IPS-NIHi7 (cell line): ENCODE results near the gene AARS2.

ENCODE experiments used
- DNase-seq: peaks from one replicate; pipeline ENCODE4 v3.0.0; 2012; ENCODE audit warnings: mixed read lengths; ENCODE audit errors: extremely low spot score

The AARS2 gene

DNA sequence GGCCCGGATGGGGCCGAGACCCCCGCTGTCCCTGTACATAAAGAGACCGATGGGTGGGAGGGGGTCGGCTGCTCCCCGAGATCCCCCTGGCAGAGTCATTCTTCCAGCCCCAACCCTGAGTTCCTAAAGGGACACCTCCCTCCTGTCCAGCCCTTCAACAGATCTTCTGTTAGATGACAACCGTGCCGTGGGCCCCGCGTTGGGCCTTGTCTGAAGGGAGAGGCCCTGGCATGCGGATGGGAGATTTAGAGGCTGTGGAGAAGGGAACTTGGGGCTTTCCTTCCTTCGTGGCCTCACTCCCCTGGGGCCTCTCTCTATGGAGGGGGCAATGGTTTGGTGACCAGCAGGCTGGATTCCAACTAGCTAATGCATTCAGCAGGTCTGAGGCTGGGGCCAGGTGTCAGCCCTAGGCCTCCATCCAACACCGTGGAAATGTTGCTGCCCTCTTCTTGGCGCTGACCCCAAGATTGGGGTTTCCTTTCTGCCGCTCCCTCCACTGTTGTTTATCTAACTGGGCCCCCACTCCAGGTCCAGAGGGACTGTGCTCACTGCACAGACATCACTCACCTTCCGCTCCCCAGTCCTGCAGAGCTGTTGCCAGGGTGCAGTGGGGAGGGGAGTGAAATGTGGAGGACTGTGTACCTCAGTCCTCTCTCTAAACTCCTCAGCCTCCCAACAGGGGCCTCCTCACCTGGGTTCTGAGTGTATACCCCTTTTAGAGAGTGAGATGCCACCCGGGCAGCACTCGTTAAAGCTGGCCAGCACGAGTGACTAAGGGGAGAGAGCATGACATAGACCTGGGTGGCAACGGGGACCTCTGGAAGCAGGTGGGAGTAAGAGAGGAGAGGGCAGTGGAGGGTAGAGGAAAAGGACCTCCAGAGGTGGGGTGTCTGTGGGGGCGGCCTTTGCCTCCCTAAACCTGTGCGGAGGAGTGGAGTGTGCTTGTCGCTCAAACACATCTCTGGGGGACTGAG lies 36.2 kb downstream of the AARS2 start:
- DNase-seq, result no peak

DNA sequence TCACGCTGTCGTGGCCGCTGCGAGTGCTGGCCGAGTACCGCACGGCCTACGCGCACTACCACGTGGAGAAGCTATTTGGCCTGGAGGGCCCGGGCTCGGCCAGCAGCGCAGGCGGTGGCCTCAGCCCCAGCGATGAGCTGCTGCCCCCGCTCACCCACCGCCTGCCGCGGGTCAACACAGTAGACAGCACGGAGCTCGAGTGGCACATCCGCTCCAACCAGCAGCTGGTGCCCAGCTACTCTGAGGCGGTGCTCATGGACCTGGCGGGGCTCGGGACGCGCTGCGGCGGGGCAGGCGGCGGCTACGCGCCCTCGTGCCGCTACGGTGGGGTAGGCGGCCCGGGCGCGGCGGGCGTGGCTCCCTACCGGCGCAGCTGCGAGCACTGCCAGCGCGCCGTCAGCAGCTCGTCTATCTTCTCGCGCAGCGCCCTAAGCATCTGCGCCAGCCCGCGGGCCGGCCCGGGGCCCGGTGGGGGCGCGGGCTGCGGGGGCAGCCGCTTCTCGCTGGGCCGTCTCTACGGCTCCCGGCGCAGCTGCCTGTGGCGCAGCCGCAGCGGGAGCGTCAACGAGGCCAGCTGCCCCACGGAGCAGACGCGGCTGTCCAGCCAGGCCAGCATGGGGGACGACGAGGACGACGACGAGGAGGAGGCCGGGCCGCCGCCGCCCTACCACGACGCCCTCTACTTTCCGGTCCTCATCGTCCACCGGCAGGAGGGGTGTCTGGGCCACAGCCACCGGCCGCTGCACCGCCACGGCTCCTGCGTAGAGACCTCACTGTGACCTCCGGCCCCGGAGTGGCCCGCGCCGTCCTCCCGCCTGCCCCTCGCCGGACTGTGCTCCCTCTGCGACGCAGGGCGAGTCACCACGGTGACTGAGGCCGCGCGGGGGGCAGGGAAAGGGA lies 37.1 kb downstream of the AARS2 start:
- peak; percentile 62 for DNase-seq

DNA sequence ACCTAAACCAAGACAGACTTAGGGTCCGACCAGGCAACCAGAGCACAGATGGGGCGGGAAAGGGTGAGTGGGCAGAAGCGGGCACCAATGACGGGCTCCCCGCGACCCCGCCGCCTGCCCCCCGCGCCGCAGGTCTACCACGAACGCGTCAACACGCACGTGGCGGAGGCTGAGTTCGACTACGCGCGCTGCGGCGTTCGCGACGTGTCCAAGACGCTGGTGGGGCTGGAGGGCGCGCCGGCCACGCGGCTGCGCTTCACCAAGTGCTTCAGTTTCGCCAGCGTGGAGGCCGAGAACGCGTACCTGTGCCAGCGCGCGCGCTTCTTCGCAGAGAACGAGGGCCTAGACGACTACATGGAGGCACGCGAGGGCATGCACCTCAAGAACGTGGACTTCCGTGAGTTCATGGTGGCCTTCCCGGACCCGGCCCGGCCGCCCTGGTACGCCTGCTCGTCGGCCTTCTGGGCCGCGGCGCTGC lies 37.8 kb downstream of the AARS2 start:
- DNase-seq, result no peak

GRCh38 chr6:44273617-44274016 lies 39.5 kb downstream of the AARS2 start:
- no peak for DNase-seq

DNA sequence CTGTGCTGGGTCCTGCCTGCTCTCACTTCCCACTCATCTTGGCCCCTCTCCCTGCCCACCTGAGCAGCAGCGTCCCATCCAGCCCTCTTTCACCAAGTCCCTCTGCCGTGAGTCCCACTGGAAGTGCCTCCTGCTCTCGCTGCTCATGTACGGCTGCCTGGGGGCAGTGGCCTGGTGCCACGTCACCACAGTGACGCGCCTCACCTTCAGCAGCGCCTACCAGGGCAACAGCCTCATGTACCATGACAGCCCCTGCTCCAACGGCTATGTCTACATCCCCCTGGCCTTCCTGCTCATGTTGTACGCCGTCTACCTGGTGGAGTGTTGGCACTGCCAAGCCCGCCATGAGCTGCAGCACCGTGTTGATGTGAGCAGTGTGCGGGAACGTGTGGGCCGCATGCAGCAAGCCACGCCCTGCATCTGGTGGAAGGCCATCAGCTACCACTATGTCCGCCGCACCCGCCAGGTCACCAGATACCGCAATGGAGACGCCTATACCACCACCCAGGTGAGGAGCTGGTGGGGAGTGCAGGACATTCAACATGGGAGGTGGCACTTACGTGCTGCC lies 40.1 kb downstream of the AARS2 start:
- no peak for DNase-seq

DNA sequence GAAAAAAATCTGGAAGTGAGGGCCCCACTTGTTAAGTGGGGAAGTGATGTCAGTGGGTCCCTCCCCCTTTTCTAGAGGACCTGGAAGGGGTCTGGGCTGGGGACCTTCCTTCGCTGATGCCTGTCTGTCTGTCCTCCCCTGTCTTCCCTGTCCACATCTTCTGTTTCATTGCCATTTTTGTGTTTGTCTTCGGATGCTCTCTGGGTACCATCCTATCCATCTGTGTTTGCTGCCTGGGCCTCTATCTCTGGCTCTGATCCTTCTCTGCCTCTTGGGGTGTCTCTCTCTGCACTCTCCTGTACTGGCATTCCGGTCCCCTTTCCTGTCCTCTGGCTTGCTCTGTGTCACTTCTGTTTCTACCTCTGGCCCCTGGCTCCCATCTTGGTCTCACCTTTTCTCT lies 40.6 kb downstream of the AARS2 start:
- DNase-seq, result no peak

GRCh38 chr6:44271914-44272313 lies 41.2 kb downstream of the AARS2 start:
- DNase-seq, result no peak

- DNase-seq, result no peak
Measured at GRCh38 chr6:44271406-44271723, 41.8 kb downstream of the AARS2 start.

- peak; percentile 79 for DNase-seq
Measured at GRCh38 chr6:44270526-44271405, 42.4 kb downstream of the AARS2 start.

- no peak for DNase-seq
Measured at GRCh38 chr6:44269921-44270525, 43.1 kb downstream of the AARS2 start, which contains the start of gene TMEM151B. TSS of gene TMEM151B (plus strand) at chr6:44270450. CDS start at chr6:44270743, 293 bp downstream.

DNA sequence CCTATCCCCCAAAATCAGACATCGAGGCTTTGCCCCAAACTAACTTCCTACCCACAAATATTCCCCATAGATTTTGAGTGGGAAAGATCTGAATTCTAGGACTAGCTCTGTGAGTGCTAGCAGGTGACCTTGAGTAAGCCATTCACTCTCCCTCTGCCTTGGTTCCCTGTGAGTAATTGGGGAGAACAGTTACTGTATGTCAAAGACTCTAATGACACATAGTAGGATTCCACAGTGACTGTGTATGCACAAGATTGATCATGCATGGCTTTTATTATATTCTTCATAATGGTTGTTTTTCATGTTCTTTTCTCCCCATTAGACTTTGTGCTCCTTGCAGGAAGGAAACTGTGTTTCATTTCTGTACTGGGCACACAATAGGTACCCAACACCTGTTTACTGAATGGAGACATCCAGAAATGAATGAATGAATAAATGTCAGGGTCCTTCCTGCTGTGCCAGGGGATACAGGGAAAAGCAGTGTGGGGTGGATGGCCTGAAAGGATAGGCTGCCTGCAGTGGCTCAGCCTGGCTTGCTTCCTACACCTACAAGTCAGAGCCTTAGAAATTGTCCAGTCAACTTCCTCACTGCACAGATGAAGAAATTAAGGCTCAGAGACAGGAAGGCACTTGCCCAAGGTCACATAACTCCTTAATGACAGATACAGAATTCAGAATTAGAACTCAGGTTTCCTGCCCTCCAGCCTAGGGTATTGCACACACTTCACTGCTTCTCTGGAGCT lies 43.8 kb downstream of the AARS2 start:
- DNase-seq, result no peak

GRCh38 chr6:44268095-44268628 lies 45.0 kb downstream of the AARS2 start:
- peak; percentile 79 for DNase-seq

- no peak for DNase-seq
Measured at GRCh38 chr6:44267252-44267651, 45.9 kb downstream of the AARS2 start.

DNA sequence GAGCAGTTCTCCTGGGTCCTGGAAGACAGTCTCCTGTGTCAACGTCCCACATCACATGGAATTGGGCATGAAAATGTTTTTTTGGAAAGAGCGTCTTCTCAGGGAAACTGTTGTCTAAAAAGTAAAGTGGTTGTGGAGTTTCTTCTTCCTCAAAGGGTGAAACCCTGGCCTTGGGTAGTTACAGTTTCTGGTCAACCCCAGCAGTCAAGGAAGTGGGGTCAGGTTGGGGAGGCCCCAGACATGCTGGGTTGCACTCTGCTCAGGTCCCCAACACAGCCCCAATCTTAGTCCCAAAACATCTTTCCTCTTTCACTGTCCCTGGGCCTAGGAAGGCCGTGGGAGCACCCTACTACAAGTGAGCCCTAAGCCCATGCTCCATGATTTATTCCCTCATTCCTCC lies 46.8 kb downstream of the AARS2 start:
- no peak for DNase-seq

GRCh38 chr6:44265722-44266233 lies 47.4 kb downstream of the AARS2 start:
- no peak for DNase-seq

- peak; percentile 96 for DNase-seq
Measured at GRCh38 chr6:44265007-44265721, 48.0 kb downstream of the AARS2 start, which contains the start of gene NFKBIE. TSS of gene NFKBIE (minus strand) at chr6:44265551. CDS start at chr6:44265346, 205 bp downstream.

GRCh38 chr6:44264154-44265006 lies 48.8 kb downstream of the AARS2 start:
- DNase-seq, result no peak
